Endothelial cell of umbilical vein (primary cell): Measurements from ENCODE around the gene THSD7B.

Experiments
- EZH2 ChIP-seq: IDR thresholded peaks from 2 replicates; pipeline ENCODE4 v1.6.1; 2012; ENCODE audit warnings: borderline replicate concordance, low read depth, mild to moderate bottlenecking, moderate library complexity, low read length, inconsistent platforms; ENCODE audit not compliant: severe bottlenecking
- POLR2AphosphoS5 ChIP-seq: IDR thresholded peaks from 2 replicates; pipeline ENCODE4 v1.6.1; 2012; ENCODE audit warnings: low read depth, mild to moderate bottlenecking, control low read depth, low read length, moderate library complexity; ENCODE audit not compliant: insufficient read depth
- TF ChIP-seq, protein P1 (sequence below), 2 donors: IDR thresholded peaks; 1 replicate in 1 of 2; 2 replicates in 1 of 2; pipeline ENCODE4 v1.5.1; 2011; ENCODE audit warnings: low read length in 2 of 2, mild to moderate bottlenecking in 2 of 2, moderate library complexity in 2 of 2, control low read depth in 1 of 2, inconsistent platforms in 1 of 2, low read depth in 1 of 2; ENCODE audit not compliant: insufficient read depth in 1 of 2; ENCODE audit errors: extremely low read depth in 1 of 2
- TF ChIP-seq, protein P2 (sequence below): IDR thresholded peaks from 2 replicates; pipeline ENCODE4 v1.6.1; 2011; ENCODE audit not compliant: insufficient read depth, insufficient read length

GRCh38 chr2:137454886-137455285 lies 689.5 kb downstream of the THSD7B start:
- TF ChIP-seq, protein P1, sequence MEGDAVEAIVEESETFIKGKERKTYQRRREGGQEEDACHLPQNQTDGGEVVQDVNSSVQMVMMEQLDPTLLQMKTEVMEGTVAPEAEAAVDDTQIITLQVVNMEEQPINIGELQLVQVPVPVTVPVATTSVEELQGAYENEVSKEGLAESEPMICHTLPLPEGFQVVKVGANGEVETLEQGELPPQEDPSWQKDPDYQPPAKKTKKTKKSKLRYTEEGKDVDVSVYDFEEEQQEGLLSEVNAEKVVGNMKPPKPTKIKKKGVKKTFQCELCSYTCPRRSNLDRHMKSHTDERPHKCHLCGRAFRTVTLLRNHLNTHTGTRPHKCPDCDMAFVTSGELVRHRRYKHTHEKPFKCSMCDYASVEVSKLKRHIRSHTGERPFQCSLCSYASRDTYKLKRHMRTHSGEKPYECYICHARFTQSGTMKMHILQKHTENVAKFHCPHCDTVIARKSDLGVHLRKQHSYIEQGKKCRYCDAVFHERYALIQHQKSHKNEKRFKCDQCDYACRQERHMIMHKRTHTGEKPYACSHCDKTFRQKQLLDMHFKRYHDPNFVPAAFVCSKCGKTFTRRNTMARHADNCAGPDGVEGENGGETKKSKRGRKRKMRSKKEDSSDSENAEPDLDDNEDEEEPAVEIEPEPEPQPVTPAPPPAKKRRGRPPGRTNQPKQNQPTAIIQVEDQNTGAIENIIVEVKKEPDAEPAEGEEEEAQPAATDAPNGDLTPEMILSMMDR (IDR thresholded peaks at IDR 0.05; ENCODE audit: extremely low read depth in 1 of 2, insufficient read depth in 1 of 2, low read depth in 1 of 2, low read length in 2 of 2), result no peak
- no peak for TF ChIP-seq EZH2
- TF ChIP-seq, protein P2, sequence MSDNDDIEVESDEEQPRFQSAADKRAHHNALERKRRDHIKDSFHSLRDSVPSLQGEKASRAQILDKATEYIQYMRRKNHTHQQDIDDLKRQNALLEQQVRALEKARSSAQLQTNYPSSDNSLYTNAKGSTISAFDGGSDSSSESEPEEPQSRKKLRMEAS, result no peak
- TF ChIP-seq POLR2AphosphoS5, result no peak
